Placental pericyte (primary cell): Measurements from ENCODE around the gene ERN2. TPM values are rescaled to one million over a fixed set of nuclear protein-coding genes. Genes with fewer than 3 reads are reported as not detected.

ENCODE experiments used
- total RNA-seq: library from RNA; depleted of rRNA; stranded (reverse); fragments of >200 nt; gene quantifications from 2 replicates; pipeline ENCODE4 v1.2.3, GENCODE V29; 2012

The ERN2 gene
- not detected in 2 replicates for total RNA-seq

GRCh38 chr16:23712976-23713375, at the start of gene ERN2:
TSS of gene ERN2 (minus strand) at chr16:23713222. CDS start at chr16:23713187, 35 bp downstream.

DNA sequence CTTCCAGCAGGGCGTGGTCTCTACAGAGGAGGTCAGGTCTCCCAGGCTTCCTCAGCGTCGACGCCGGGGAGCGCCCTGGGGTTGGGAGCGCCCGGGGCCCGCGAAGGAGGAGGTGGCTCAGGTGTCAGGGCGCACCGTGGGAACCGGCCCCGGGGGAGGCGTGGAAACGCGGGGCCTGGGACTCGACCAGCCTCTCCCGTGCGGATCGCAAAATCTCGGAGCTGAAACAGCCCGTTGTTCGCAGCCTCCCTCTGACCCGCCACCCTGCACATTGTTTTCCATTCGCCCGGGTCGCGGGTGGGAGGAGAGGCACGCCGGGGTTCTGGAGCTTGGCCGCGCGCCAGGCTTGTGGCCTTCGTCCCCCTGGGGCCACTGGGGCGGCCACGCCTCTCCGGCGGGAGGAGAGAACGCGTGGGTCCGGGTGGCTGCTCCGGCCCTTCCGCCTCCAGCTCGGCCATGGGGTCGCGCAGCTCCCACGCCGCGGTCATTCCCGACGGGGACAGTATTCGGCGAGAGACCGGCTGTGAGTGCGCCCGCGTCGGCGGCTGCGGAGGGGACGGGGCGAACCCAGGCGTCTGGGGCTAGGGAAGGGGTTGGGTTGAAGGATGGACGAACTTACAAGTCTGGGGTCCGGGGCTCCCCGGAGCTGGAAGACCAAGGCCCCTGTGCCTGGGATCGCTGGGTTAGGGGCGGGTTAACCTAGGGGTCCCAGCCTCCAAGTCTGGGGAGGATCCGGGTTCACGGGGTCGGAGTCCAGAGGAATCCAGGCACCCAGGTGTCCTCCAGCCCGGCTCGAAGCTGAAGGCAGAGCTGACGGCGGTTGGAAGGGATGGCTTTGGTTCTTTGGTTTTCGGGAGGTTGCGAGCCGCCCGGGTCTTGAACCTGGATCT, 41.8 kb upstream of the ERN2 start, which contains the start of gene CHP2:
Gene CHP2, plus strand, starts transcription at position 433 of the 890 bp plus-strand sequence. Its CDS starts 24 bp downstream, at position 457.

GRCh38 chr16:23678430-23679273, 34.4 kb downstream of the ERN2 start, which contains the start of gene PLK1:
TSS of gene PLK1 (plus strand) at chr16:23678889. CDS start at chr16:23678933, 44 bp downstream.

DNA sequence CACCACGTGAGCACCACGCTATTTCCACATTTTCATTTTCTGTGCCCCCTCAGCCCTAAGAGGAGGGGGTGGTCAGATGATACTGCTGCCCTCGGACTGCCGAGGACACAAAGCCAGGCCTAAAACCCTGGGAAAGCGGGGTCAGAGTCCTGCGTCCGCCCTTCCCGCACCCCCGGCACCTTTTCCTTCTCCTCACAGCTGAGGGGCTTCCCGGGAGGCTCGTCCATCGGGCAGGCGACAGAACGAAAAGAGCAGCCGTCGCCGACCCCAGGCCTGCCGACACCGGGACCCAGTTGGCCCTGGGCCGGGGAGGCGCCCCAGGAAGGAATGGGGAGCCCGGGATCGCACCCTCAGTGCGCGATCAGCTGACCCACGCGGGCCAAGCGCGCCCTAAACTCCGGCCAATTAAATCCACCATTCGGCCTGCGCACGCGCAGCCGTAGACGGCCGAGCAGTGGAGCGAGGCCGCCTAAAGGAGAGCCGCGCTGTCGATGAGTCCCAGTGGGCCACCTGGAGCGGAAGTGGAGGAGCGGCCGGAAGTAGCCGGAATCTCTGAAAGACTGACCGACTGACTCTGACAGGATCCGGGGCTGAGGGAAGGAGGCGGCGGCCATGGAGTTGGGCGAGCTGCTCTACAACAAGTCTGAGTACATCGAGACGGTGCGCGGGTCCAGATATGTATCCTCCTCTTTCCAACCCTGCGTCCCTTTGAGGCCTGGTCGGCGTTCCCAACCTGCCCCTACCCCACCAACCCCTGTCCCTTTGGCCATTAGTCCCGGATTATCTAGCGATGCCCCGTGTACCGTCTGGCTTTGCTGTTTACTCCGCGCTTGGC, 71.9 kb downstream of the ERN2 start, which contains the start of the genes DCTN5 and PALB2:
Gene DCTN5, plus strand, starts transcription at position 536 of the 835 bp plus-strand sequence. Its CDS starts 77 bp downstream, at position 613.
Gene PALB2, minus strand, starts transcription at position 380 of the 835 bp plus-strand sequence. Its CDS starts 153 bp downstream, at position 227.

Other genes with a start within 250 kb of the ERN2 start
- gene GGA2, start 202.7 kb downstream of the ERN2 start, total RNA-seq = 19.8 and 28.2 TPM in 2 replicates
- 48.8 and 55.3 TPM in 2 replicates for gene EARS2, start 155.9 kb downstream of the ERN2 start, total RNA-seq
- 56.5 and 116 TPM in 2 replicates for gene UBFD1, start 155.5 kb downstream of the ERN2 start, total RNA-seq
- 58.4 and 92.8 TPM in 2 replicates for gene NDUFAB1, start 116.9 kb downstream of the ERN2 start, total RNA-seq
- 13.3 and 22.6 TPM in 2 replicates for gene PALB2, start 71.9 kb downstream of the ERN2 start, total RNA-seq
- gene DCTN5, start 71.8 kb downstream of the ERN2 start, total RNA-seq = 51.4 and 59.7 TPM in 2 replicates
- gene PLK1, start 34.3 kb downstream of the ERN2 start, total RNA-seq = 2.0 and 70.7 TPM in 2 replicates
- not detected in 2 replicates for gene CHP2, start 41.8 kb upstream of the ERN2 start, total RNA-seq
- gene PRKCB, start 122.8 kb upstream of the ERN2 start, total RNA-seq = not detected in 2 replicates